ENCODE results near the gene GLMP. TPM values are rescaled to one million over a fixed set of nuclear protein-coding genes. Genes with fewer than 3 reads are reported as not detected.

The GLMP gene
- total and polyA plus RNA-seq, 2 of the 13 experiments (the other 11 are each of a cell fraction or from before 2014, with no cell fraction given) = 44.6 to 75.8 TPM

GRCh38 chr1:156338180-156338976 is 42.9 kb upstream of the GLMP start, which contains the start of the genes CCT3 and TSACC (continued):
- TF ChIP-seq PLSCR1 (CRISPR knock-in tag; IDR thresholded peaks at IDR 0.05; ENCODE audit: borderline replicate concordance) (no peak), ZNF234 (CRISPR knock-in tag; conservative IDR thresholded peaks at IDR 0.05) (no peak), ZKSCAN8 (CRISPR knock-in tag; IDR thresholded peaks at IDR 0.05; ENCODE audit: borderline replicate concordance) (no peak; the same call in 1 of the 2 replicates), ZNF20 (CRISPR knock-in tag; IDR thresholded peaks at IDR 0.05) (no peak), ZNF33A (CRISPR knock-in tag; IDR thresholded peaks at IDR 0.05; ENCODE audit: borderline replicate concordance) (no peak), NR2C2 (CRISPR knock-in tag; IDR thresholded peaks at IDR 0.05; ENCODE audit: borderline replicate concordance) (peak; percentile 84), FIP1L1 (IDR thresholded peaks at IDR 0.05; ENCODE audit: borderline replicate concordance, insufficient read depth, low read depth, low read length) (no peak), GABPA (IDR thresholded peaks at IDR 0.05; ENCODE audit: low read depth, low read length) (peak; percentile 53), GABPA (CRISPR knock-in tag; IDR thresholded peaks at IDR 0.05; ENCODE audit: low read depth) (peak; percentile 85), MTF1 (CRISPR knock-in tag; IDR thresholded peaks at IDR 0.05) (no peak), DNMT1 (CRISPR knock-in tag; IDR thresholded peaks at IDR 0.05) (no peak), ZBTB26 (CRISPR knock-in tag; IDR thresholded peaks at IDR 0.05; ENCODE audit: borderline replicate concordance) (peak; percentile 96), ZNF17 (CRISPR knock-in tag; IDR thresholded peaks at IDR 0.05) (no peak), SATB2 (CRISPR knock-in tag; IDR thresholded peaks at IDR 0.05) (no peak), ARID2 (CRISPR knock-in tag; IDR thresholded peaks at IDR 0.05; ENCODE audit: borderline replicate concordance) (no peak), FOSL1 (CRISPR knock-in tag; IDR thresholded peaks at IDR 0.05; ENCODE audit: borderline replicate concordance) (no peak), KLF11 (CRISPR knock-in tag; IDR thresholded peaks at IDR 0.05) (no peak), ZSCAN22 (CRISPR knock-in tag; IDR thresholded peaks at IDR 0.05) (no peak), ZNF3 (CRISPR knock-in tag; IDR thresholded peaks at IDR 0.05) (no peak), POLR2G (IDR thresholded peaks at IDR 0.05; ENCODE audit: low read depth, low read length) (peak; percentile 82), KMT2A (CRISPR knock-in tag; IDR thresholded peaks at IDR 0.05) (peak; percentile 67; the same call in 1 of the 2 replicates), ZBTB21 (CRISPR knock-in tag; IDR thresholded peaks at IDR 0.05) (no peak), NCOA5 (CRISPR knock-in tag; IDR thresholded peaks at IDR 0.05) (no peak)
- TF ChIP-seq, protein P1, sequence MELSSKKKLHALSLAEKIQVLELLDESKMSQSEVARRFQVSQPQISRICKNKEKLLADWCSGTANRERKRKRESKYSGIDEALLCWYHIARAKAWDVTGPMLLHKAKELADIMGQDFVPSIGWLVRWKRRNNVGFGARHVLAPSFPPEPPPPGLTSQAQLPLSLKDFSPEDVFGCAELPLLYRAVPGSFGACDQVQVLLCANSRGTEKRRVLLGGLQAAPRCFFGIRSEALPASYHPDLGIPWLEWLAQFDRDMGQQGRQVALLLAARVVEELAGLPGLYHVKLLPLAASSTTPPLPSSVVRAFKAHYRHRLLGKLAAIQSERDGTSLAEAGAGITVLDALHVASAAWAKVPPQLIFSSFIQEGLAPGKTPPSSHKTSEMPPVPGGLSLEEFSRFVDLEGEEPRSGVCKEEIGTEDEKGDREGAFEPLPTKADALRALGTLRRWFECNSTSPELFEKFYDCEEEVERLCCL (CRISPR knock-in tag; IDR thresholded peaks at IDR 0.05; ENCODE audit: borderline replicate concordance) = no peak
- TF ChIP-seq, protein P2, sequence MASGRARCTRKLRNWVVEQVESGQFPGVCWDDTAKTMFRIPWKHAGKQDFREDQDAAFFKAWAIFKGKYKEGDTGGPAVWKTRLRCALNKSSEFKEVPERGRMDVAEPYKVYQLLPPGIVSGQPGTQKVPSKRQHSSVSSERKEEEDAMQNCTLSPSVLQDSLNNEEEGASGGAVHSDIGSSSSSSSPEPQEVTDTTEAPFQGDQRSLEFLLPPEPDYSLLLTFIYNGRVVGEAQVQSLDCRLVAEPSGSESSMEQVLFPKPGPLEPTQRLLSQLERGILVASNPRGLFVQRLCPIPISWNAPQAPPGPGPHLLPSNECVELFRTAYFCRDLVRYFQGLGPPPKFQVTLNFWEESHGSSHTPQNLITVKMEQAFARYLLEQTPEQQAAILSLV (CRISPR knock-in tag; IDR thresholded peaks at IDR 0.05; ENCODE audit: borderline replicate concordance) = peak; percentile 92
- TF ChIP-seq, protein P3, sequence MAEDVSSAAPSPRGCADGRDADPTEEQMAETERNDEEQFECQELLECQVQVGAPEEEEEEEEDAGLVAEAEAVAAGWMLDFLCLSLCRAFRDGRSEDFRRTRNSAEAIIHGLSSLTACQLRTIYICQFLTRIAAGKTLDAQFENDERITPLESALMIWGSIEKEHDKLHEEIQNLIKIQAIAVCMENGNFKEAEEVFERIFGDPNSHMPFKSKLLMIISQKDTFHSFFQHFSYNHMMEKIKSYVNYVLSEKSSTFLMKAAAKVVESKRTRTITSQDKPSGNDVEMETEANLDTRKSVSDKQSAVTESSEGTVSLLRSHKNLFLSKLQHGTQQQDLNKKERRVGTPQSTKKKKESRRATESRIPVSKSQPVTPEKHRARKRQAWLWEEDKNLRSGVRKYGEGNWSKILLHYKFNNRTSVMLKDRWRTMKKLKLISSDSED (CRISPR knock-in tag; IDR thresholded peaks at IDR 0.05) = no peak
